AG09319 (cell line): Measurements from ENCODE around the gene GALNT2.

Source experiments
- DNase-seq: peaks from one replicate; pipeline ENCODE4 v3.0.0-alpha.2; 2010; ENCODE audit warnings: low read depth; ENCODE audit errors: extremely low read depth
- CTCF ChIP-seq: IDR thresholded peaks from 2 replicates; pipeline ENCODE4 v1.5.1; 2011; ENCODE audit warnings: low read depth, mild to moderate bottlenecking, inconsistent platforms, low read length, moderate library complexity

Gene GALNT2

GRCh38 chr1:230309646-230310177 lies 242.7 kb downstream of the GALNT2 start:
- DNase-seq = no peak
- no peak for TF ChIP-seq CTCF

GRCh38 chr1:230310381-230311163 lies 243.5 kb downstream of the GALNT2 start:
- peak; percentile 98 for TF ChIP-seq CTCF
- DNase-seq = peak; percentile 43

DNA sequence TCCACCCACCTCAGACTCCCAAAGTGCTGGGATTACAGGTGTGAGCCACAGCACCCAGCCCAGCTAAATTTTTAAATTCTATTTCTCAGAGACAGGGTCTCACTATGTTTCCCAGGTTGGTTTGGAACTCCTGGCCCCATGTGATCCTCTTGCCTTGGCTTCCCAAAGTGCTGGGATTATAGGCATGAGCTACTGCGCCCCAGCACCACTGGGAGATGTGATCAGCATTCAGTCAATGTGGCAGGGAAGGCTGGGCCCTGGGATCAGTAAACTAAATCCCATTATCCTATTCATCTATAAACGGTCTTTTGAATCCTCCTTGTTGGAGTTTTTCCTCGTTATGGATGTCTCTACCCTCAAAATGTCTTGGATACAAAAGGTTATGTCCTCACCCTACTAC lies 245.6 kb downstream of the GALNT2 start:
- DNase-seq = no peak
- no peak for TF ChIP-seq CTCF

DNA sequence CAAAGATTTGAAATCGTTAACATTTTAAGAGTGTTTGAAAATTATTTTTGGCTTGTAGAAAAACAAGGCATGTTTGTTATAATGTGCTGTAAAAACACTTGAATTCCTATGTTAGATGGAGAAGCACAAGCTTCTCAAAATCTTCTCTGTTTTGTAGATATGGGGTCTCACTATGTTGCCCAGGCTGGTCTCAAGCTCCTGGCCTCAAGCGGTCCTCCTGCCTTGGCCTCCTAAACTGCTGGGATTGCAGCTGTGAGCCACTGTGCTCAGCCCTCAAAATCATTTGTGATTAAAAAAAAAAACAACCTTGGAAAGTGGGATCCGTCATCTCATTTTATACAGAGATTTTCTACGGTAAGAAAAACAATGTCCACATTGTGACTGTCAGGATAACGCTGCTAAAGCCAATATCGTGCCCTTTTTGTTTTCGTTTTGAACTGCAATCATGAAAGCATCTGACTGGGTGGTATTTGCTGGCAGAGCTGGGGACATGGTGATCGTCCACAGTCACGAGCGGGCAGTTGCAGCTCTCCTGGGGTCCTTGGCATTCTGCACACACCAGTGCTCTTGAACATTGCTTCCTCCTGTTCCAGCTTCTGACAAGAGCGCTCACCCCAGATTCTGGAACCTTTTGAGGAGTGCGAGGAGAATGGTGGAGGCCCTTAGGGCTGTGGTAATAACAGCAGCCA lies 246.6 kb downstream of the GALNT2 start:
- DNase-seq = no peak
- TF ChIP-seq CTCF = no peak

DNA sequence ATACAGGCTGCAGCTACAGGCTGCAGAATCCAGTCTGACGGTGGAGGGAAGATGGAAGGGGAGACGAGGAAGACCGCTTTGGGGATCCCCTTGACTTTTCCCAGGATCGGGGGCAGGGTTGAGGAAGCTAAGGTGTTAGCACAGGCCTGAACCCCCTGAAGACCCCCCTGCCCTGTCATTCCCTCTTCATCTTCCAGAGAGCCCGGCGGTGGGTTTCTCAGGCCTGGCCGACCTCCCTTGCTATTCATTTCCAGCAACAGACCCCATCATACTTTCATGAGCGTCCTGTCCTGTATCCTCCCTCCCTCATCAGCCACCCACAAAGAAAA lies 247.1 kb downstream of the GALNT2 start:
- DNase-seq = no peak

GRCh38 chr1:230315099-230315498 lies 248.1 kb downstream of the GALNT2 start:
- no peak for DNase-seq
- TF ChIP-seq CTCF = no peak

More for the DNA sequence above, 247.1 kb downstream of the GALNT2 start:
- TF ChIP-seq CTCF = no peak

GRCh38 chr1:230316864-230317745 lies 250.1 kb downstream of the GALNT2 start:
- DNase-seq = no peak
- no peak for TF ChIP-seq CTCF
